Amygdala (tissue), 56 donors: ENCODE data around the gene NEAT1.

Source experiments
- DNase-seq, 56 donors: peaks; one replicate each; lab custom pipeline; 2025; lab: John Stamatoyannopoulos, UW

NEAT1 gene

GRCh38 chr11:65388731-65389130 lies 33.9 kb upstream of the NEAT1 start:
- DNase-seq: no peak

DNA sequence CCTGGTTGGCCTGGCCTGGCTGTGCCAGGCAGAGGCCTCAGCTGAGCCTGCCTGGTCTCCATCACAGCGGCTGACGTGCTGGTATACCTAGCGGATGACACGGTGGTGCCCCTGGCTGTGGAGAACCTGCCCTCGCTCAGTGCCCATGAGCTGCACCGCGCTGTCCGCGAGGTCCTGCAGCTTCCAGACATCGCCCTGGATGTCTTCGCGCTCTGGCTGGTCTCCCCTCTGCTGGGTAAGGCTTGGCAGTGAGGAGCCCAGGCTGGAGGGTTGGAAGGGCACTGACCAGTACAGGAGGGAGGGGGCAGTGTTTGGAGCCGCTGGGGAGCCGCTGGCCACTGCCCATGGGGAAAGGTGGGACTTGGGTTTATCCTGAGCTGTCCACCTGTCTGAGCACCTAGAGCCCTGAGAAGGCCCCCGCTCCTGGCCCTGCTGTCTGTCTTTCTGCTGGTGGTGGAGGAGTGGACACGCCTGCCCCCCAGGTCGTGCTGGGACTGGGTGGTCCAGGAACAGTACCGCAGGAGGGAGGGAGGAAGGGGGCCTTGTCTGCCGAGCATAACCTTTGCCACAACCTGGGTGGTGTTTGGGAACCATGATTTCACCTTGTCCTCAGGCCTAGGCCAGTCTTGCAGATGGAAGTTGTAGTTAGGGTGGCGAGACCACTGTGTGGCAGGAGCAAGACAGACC lies 33.2 kb upstream of the NEAT1 start:
- DNase-seq: no peak

GRCh38 chr11:65390099-65390941 lies 32.3 kb upstream of the NEAT1 start:
- DNase-seq: peak in 1 of 56 donors; percentile 20

GRCh38 chr11:65390996-65391395 lies 31.6 kb upstream of the NEAT1 start:
- DNase-seq: no peak

DNA sequence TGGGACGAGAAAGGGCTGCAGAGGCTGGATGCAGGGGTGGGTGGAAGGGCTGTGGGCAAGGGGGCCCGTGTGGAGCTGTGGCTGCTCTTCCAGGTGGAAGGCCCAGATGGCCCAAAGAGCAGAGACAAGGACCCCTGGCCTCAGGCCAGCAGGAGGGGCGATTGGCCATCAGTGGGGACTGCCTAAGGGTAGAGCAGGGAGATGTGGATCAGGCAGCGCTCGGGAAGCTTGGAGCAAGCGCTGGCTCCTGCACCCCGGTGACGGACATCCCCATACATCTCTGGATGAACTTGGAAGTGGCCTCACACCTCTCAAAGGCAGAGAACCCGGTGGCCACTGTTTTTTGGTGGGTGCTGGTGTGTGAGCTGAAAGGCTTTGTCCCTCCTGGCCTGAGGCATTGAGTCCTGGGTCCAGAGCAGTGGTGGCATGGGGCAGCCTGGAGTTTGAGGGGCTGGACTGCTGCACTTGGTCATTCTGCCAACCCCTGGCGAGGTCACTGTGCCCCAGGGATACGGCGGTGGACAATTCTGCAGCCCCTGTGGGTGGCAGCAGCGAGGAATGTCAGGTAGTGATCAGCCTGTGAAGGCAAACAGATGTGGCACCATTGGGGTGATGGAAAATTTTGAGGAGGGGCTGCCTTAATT lies 30.3 kb upstream of the NEAT1 start:
- no peak for DNase-seq

GRCh38 chr11:65392899-65393298 lies 29.7 kb upstream of the NEAT1 start:
- DNase-seq: no peak

- no peak for DNase-seq
These were observed 29.0 kb upstream of the NEAT1 start for GRCh38 chr11:65393513-65394079.

GRCh38 chr11:65394125-65394536 lies 28.5 kb upstream of the NEAT1 start:
- DNase-seq: no peak

- no peak for DNase-seq
These were observed 26.6 kb upstream of the NEAT1 start for GRCh38 chr11:65395961-65396530.

GRCh38 chr11:65396769-65397745 lies 25.5 kb upstream of the NEAT1 start:
- no peak for DNase-seq

DNA sequence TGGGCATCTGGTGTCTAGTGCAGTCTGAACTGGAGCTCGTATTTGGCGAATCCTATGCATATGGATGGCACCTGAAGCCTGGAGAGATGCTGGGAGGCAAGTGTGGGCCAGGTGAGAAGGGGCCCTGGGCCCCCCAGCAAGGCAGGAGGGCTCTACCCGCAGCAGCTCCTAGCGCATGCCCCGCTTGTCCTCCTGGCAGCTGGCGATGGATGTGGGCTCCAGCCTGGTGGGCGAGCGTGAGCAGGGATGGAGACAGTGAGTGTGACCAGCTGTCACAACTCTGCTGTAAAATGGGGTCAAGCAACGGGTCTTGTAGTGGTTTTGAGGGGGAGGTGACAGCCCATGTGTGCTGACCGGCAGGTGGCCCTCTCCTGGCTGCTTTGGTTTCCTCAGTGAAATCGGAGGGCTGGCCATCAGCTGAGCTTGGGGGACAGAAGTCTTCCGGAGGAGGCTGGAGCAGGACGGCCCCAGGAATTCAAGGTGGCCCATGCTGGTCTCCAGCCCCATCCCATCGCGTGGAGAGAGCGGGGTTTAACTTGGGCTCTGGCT lies 24.2 kb upstream of the NEAT1 start:
- DNase-seq: no peak

DNA sequence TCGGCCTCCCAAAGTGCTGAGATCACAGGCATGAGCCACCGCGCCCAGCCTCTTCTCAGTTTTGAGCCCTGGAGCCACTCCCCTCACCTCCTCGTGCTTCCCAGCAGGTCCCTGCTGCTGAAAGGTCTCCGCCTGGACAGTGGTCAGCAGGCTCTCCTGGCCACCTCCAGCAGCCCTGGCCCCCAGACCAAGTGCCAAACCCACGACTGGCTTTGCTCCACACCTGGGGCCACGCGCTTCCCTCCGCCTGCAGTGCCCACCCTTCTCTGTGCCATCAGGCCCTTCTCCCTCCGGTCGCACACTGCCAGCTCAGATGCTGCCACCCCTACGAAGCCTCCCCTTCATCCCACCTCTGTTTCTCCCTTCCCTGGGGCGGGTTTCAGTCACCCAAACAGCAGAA lies 23.3 kb upstream of the NEAT1 start:
- DNase-seq: no peak

DNA sequence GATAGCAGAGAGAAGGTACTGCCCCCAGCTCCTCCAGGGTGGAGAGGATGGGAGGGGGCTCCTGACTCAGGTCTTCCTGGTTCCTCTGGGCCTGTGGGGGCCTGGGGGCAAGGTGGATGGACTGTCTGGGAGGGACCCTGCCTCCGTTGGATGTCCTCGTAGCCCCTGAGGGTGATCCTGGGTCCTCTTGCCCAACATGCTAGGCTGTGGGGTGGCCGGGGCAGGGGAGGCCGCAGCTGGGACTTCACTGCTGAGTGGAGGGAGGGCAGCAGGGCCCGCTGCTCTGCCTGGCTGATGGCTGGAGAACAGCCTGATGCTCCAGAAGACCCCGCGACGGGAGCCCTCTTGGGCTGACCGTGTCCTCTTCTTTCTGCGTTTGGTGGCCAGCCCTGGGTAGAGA lies 22.8 kb upstream of the NEAT1 start:
- no peak for DNase-seq

- DNase-seq: no peak
These were observed 22.1 kb upstream of the NEAT1 start for GRCh38 chr11:65400307-65401072.

DNA sequence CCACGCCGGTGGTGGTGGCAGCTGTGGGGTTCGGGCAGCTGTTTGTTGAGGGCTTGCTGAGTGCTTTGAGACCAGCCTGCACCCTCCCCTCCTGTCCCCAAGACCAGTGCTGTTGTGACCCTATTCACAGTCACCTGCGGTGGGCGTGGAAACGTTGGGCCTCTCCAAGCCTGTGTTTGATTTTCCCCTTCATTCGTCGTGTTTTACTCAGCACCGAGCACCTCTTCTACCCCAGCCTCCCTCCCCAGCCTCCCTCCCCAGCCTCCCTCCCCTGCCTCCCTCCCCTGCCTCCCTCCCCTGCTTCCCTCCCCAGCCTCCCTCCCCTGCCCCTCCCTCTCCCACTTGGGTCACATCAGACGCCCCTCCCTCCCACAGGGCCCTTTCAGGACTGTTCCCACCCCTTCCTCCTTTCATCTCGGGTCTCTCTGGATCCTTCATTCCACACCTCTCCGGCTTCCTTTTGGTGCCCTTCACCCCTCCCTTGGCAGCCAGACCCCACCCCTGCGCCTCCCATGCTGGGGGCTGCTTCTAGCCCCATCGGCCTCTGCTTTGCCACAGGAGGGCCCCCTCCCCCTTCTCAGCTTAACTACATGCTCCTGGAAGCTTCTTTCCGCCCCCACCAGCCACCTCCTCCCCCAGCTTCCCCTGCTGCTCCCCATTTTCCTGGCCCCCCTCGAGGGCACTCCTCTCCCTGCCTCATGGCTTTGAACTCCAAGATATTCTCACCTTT lies 21.4 kb upstream of the NEAT1 start:
- no peak for DNase-seq

DNA sequence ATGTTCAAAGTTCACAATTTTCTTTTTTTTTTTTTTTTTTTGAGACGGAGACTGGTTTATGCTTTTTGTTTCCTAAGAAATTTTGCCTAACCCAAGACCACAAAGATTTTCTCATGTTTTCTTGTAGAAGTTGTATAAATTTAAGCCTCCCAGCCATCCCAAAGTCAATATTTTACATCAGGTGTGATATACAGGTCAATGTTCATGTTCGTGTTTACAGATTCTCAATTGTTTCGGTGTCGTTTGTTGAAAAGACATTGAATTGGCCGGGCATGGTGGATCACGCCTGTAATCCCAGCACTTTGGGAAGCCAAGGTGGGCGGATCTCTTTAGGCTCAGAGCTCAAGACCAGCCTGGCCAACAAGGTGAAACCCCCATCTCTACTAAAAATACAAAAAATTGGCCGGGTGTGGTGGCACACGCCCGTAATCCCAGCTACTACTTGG lies 20.8 kb upstream of the NEAT1 start:
- no peak for DNase-seq

DNA sequence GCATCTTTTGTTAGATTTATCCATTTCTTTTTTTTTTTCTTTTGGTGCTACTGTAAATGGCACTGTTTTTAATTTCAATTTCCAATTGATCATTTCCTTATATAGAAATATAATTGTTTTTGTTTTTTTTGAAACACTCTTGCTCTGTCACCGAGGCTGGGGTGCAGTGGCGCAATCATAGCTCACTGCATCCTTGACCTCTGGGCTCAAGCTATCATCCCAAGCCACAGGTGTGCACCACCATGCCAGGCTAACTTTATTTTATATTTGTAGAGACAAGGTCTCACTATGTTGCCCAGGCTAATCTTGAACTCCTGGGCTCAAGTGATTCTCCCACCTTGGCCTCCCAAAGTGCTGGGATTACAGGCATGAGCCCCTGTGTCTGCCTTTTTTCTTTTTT lies 19.8 kb upstream of the NEAT1 start:
- no peak for DNase-seq

DNA sequence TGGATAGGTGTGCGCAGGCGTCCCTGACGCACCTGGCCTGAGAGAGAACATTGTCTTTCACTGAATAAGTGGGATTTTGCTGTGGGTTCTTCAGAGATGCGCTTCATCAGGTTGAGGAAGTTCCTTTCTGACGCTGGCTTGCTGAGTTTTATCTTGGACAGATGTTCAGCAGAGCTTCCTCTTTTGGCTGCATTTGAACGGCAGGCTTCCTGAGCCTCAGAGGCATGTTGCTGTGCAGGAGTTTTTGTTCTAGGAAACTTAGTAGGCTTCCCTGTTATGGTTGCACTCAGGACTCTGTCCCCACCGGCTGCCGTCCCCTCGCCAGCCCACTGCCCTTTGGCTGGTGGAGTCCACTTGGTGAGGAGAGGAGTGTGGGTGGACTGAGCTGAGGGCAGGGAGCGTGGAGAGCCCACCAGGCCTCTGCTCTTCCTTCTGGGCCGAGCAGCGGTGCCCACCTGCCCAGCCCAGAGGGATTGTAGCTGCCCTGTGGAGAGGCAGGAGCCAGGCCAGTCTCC lies 18.9 kb upstream of the NEAT1 start:
- DNase-seq: peak in 4 of 56 donors; percentile 15 to 49 (median 20)
